H1 (cell line): ENCODE results near the gene CHRNG. TPM values are rescaled to one million over a fixed set of nuclear protein-coding genes. Genes with fewer than 3 reads are reported as not detected.

Source experiments
- CHD1 ChIP-seq: IDR thresholded peaks from 2 replicates; pipeline ENCODE4 v1.6.1; 2012; ENCODE audit warnings: low read depth, low read length, improper control_type of control experiment
- GTF2F1 ChIP-seq: IDR thresholded peaks from 2 replicates; pipeline ENCODE4 v1.6.1; 2012; ENCODE audit warnings: low read depth, low read length, improper control_type of control experiment, borderline replicate concordance
- JUND ChIP-seq: IDR thresholded peaks from 2 replicates; pipeline ENCODE4 v1.6.1; 2011; ENCODE audit warnings: mild to moderate bottlenecking, improper control_type of control experiment, low read length
- MAFK ChIP-seq: IDR thresholded peaks from 2 replicates; pipeline ENCODE4 v1.6.1; 2012; ENCODE audit warnings: low read depth, mild to moderate bottlenecking, improper control_type of control experiment, low read length
- RFX5 ChIP-seq: IDR thresholded peaks from 2 replicates; pipeline ENCODE4 v1.6.1; 2011; ENCODE audit warnings: low read depth, low read length, improper control_type of control experiment, borderline replicate concordance
- polyA plus RNA-seq, 7 experiments: library from polyadenylated mRNA; depleted of rRNA in 3 of 7; stranded (reverse) in 5 of 7; unstranded in 2 of 7; fragments of >200 nt in 5 of 7; fragments of 200-250 nt in 2 of 7; gene quantifications; 1 replicate in 5 of 7; 2 replicates in 1 of 7; 4 replicates in 1 of 7; pipeline versions ENCODE4 v1.2.1 to v1.2.3, GENCODE V29; 2011 to 2013; ENCODE audit warnings: missing spikeins in 2 of 7, mixed read lengths in 2 of 7
- total RNA-seq: library from RNA; stranded (reverse); fragmentation: NEBNext Ultra II Directional; extraction: Animal tissue kit (Norgen Biotek cat#: 25700); gene quantifications from 2 replicates; pipeline ENCODE4 v1.2.1, GENCODE V29; 2021
- TF ChIP-seq, protein P1 (sequence below): IDR thresholded peaks from 2 replicates; pipeline ENCODE4 v1.6.1; 2011; ENCODE audit warnings: low read length, improper control_type of control experiment

Gene CHRNG
- total and polyA plus RNA-seq, 2 of the 8 experiments (the other 6 are each of a cell fraction or from before 2014, with no cell fraction given): 0.05 TPM; not detected in 1

GRCh38 chr2:232551776-232552175, 12.3 kb downstream of the CHRNG start (continued):
- TF ChIP-seq, protein P1, sequence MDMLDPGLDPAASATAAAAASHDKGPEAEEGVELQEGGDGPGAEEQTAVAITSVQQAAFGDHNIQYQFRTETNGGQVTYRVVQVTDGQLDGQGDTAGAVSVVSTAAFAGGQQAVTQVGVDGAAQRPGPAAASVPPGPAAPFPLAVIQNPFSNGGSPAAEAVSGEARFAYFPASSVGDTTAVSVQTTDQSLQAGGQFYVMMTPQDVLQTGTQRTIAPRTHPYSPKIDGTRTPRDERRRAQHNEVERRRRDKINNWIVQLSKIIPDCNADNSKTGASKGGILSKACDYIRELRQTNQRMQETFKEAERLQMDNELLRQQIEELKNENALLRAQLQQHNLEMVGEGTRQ: no peak
- TF ChIP-seq RFX5 (no peak), CHD1 (no peak), MAFK (no peak), GTF2F1 (no peak), JUND (no peak)
